K562 (cell line): ENCODE results near the gene LAMTOR5.
A peak's percentile ranks its signal among the peaks of the same experiment; 100 is the strongest.

ENCODE experiments used
- CEBPB ChIP-seq: fragments of 450-650 bp; IDR thresholded peaks from 2 replicates; pipeline ENCODE4 v1.6.1; 2016; ENCODE audit warnings: missing genetic modification characterization, missing compliant biosample characterization
- MYNN ChIP-seq, 2 experiments: sonication (generic); formaldehyde crosslinking in 1 of 2; IDR thresholded peaks; 2 replicates each; pipeline versions ENCODE4 v1.5.0 to v1.6.1; 2016 to 2020; ENCODE audit warnings: antibody characterized with exemption in 1 of 2, missing genetic modification reagents in 1 of 2
- ZNF384 ChIP-seq: IDR thresholded peaks from 2 replicates; pipeline ENCODE4 v1.6.1; 2012; ENCODE audit warnings: low read depth, low read length, improper control_type of control experiment

DNA sequence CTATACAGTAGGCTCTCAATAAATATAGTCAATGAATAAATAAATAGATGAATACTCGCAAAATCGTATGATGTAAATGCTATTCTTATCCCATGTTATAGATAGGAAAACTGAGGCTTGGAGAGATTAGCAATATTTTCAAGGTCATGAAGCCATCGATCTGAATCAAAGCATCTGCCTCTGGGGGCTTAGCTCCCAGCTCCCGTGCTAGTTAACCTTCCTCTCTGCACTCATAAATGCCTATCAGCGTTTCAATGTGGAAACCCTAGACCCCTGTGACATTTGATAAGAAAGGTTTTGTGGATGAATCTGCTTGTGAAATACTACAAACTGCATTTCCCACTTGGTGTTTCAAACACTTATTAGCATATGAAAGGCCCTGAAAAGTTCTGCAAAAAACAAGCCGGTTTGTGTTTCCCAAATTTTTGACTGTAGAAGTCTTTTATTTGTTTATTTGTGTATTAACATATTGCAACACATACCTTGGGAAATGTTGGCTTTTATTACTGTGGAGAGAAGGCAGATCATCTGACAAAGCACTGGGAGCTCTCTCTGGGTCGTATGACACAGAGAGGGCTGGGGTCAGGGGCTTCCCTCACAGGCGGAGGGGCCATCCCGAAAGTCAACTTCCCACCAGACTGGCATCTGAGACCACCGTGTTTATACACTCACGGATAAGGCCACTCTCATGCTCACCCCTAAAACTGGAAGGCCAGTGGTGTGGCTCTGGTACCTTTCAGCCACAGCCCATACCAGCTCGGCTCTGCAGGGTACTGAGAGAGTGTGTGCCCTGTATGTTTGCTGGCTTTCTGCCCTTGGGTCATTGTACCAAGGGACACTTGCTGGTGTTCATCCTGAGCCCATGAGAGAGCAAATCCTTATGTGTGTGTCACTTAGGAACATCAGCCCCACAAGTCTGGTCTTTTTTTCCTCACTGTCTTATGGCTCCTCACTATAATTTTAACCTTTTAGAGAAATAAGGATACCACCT lies 42.5 kb upstream of the LAMTOR5 start:
- TF ChIP-seq MYNN (IDR thresholded peaks at IDR 0.05) (no peak), MYNN (CRISPR knock-in tag; IDR thresholded peaks at IDR 0.05) (no peak), CEBPB (peak; percentile 56; the same call in 1 of the 2 replicates), ZNF384 (no peak)
